ENCODE measurements around the gene CNPY3. TPM values are rescaled to one million over a fixed set of nuclear protein-coding genes. Genes with fewer than 3 reads are reported as not detected.
"Not testable (repeated sequence)": the region's sequence is repeated elsewhere in the genome, so short reads cannot be mapped to it uniquely, and the experiment has no call there.

Gene CNPY3
- total and polyA plus RNA-seq, 10 donors, result 82.2 to 115 (median 106) TPM

- TF ChIP-seq CTCF (IDR thresholded peaks at IDR 0.05 in 8 of 11, conservative IDR thresholded peaks at IDR 0.05 in 3 of 11), result no peak
- peak in 1 of 3 donors; percentile 57 for TF ChIP-seq POLR2AphosphoS5 (IDR thresholded peaks at IDR 0.05)
- no peak for TF ChIP-seq POLR2A (IDR thresholded peaks at IDR 0.05)
- 85 to 94% (median 89%) methylated on average over 3 to 5 of the region's 5 CpGs for WGBS, 5 donors
- intact Hi-C loops (cut with DNase I; ENCODE audit: low total_unique reads), result no loop called here
- H3K27me3 ChIP-seq (replicated peaks in 1 of 7), result no peaks in the 10 kb centered on the region
- H3K4me3 ChIP-seq, result no peak overlapping the region
- peaks cover 3 to 98% (median 88%) of the 10 kb centered on the region in 6 donors for H3K36me3 ChIP-seq
- H3K9me3 ChIP-seq, result no peaks in the 10 kb centered on the region
- peaks cover 7 to 53% (median 25%) of the 10 kb centered on the region in 6 donors for H3K4me1 ChIP-seq
- DNase-seq, result no peak
- peak overlapping the region in 1 of 8 donors; percentile 13 for H3K27ac ChIP-seq
Observed at GRCh38 chr6:42938428-42938796, 9.1 kb downstream of the CNPY3 start.

GRCh38 chr6:42938987-42939809, 9.9 kb downstream of the CNPY3 start:
- peaks cover 3 to 100% (median 92%) of the 10 kb centered on the region in 6 donors for H3K36me3 ChIP-seq
- peaks cover 3 to 45% (median 17%) of the 10 kb centered on the region in 6 donors for H3K4me1 ChIP-seq
- no peak for DNase-seq
- peak overlapping the region in 1 of 8 donors; percentile 13 for H3K27ac ChIP-seq
- no peaks in the 10 kb centered on the region for H3K27me3 ChIP-seq (replicated peaks in 1 of 7)
- TF ChIP-seq POLR2AphosphoS5 (IDR thresholded peaks at IDR 0.05) (peak in 2 of 3 donors; percentile 21 to 44), CTCF (IDR thresholded peaks at IDR 0.05 in 8 of 11, conservative IDR thresholded peaks at IDR 0.05 in 3 of 11) (no peak)
- no peaks in the 10 kb centered on the region for H3K9me3 ChIP-seq
- intact Hi-C loops (cut with DNase I; ENCODE audit: low total_unique reads), result no loop called here
- H3K4me3 ChIP-seq, result no peak overlapping the region
- 74 to 87% (median 86%) methylated on average over 9 of the region's 9 CpGs for WGBS, 5 donors

- H3K4me1 ChIP-seq, result peaks cover 0 to 39% (median 11%) of the 10 kb centered on the region in 6 donors
- no peak overlapping the region for H3K4me3 ChIP-seq
- H3K27ac ChIP-seq, result no peak overlapping the region
- intact Hi-C loops (cut with DNase I; ENCODE audit: low total_unique reads), result no loop called here
- no peaks in the 10 kb centered on the region for H3K9me3 ChIP-seq
- H3K36me3 ChIP-seq, result peaks cover 3 to 100% (median 92%) of the 10 kb centered on the region in 6 donors
- H3K27me3 ChIP-seq (replicated peaks in 1 of 7), result no peaks in the 10 kb centered on the region
- TF ChIP-seq POLR2A (IDR thresholded peaks at IDR 0.05), result no peak
- TF ChIP-seq CTCF (IDR thresholded peaks at IDR 0.05 in 8 of 11, conservative IDR thresholded peaks at IDR 0.05 in 3 of 11), result no peak
- TF ChIP-seq POLR2AphosphoS5 (IDR thresholded peaks at IDR 0.05), result no peak
- 61 to 81% (median 73%) methylated on average over 4 of the region's 4 CpGs for WGBS, 5 donors
- DNase-seq, result no peak
Observed at GRCh38 chr6:42939810-42940167, 10.5 kb downstream of the CNPY3 start.

GRCh38 chr6:42940493-42941045, 11.3 kb downstream of the CNPY3 start:
- no peaks in the 10 kb centered on the region for H3K9me3 ChIP-seq
- no peaks in the 10 kb centered on the region for H3K27me3 ChIP-seq (replicated peaks in 1 of 7)
- no peak for DNase-seq
- peak overlapping the region in 2 of 8 donors; percentile 7 to 30 for H3K27ac ChIP-seq
- peak in 1 of 3 donors; percentile 50 for TF ChIP-seq POLR2AphosphoS5 (IDR thresholded peaks at IDR 0.05)
- TF ChIP-seq POLR2A (IDR thresholded peaks at IDR 0.05), result no peak
- whole genome bisulfite sequencing, 5 donors, result 87 to 99% (median 96%) methylated on average over 4 to 6 of the region's 6 CpGs
- H3K4me1 ChIP-seq, result peaks cover 0 to 32% (median 3%) of the 10 kb centered on the region in 6 donors
- H3K36me3 ChIP-seq, result peaks cover 3 to 100% (median 91%) of the 10 kb centered on the region in 6 donors
- intact Hi-C loops (cut with DNase I; ENCODE audit: low total_unique reads), result no loop called here
- no peak overlapping the region for H3K4me3 ChIP-seq

GRCh38 chr6:42941356-42941755, 12.1 kb downstream of the CNPY3 start:
- H3K36me3 ChIP-seq, result peaks cover 3 to 100% (median 84%) of the 10 kb centered on the region in 6 donors
- peaks cover 0 to 24% (median 0%) of the 10 kb centered on the region in 6 donors for H3K4me1 ChIP-seq
- H3K27me3 ChIP-seq (replicated peaks in 1 of 7); DNase-seq; H3K4me3 ChIP-seq; H3K9me3 ChIP-seq; H3K27ac ChIP-seq; intact Hi-C loops (cut with DNase I; ENCODE audit: low total_unique reads): not testable (repeated sequence)
- WGBS, 5 donors, result 92 to 100% (median 96%) methylated on average over 5 of the region's 5 CpGs

All from spleen (tissue), 11 donors.